ENCODE data around the gene FRMD1. TPM values are rescaled to one million over a fixed set of nuclear protein-coding genes. Genes with fewer than 3 reads are reported as not detected.

The FRMD1 gene
- not detected in 2 replicates for total RNA-seq

GRCh38 chr6:168078943-168079405, at the start of gene FRMD1:
Gene FRMD1, minus strand, starts transcription at chr6:168079212. Its CDS starts 118 bp downstream, at chr6:168079094.

Other genes with a start within 250 kb of the FRMD1 start
- 0.72 TPM in 1 of 2 replicates, not detected in the other for gene KIF25, start 81.5 kb downstream of the FRMD1 start, total RNA-seq
- gene DACT2, start 240.6 kb upstream of the FRMD1 start, total RNA-seq: 0.07 and 0.98 TPM in 2 replicates

Measured in smooth muscle cell of the pulmonary artery (primary cell).